Measurements from ENCODE around the gene RINL.

The RINL gene

GRCh38 chr19:38912600-38913514, 34.8 kb upstream of the RINL start:
- Mint-ChIP-seq H3K27me3 (ENCODE audit: low read depth) (no peaks in the 10 kb centered on the region), H3K9me3 (no peaks in the 10 kb centered on the region), H3K4me1 (ENCODE audit: low read depth) (peaks cover 6% of the 10 kb centered on the region), H3K4me3 (no peak overlapping the region), H3K27ac (peak overlapping the region; percentile 41), H3K36me3 (ENCODE audit: low read depth) (peaks cover 16% of the 10 kb centered on the region)
- no peak for DNase-seq (ENCODE audit: low spot score)

- no peaks in the 10 kb centered on the region for H3K27me3 Mint-ChIP-seq (ENCODE audit: low read depth)
- H3K27ac Mint-ChIP-seq, result no peak overlapping the region
- H3K4me3 Mint-ChIP-seq, result no peak overlapping the region
- H3K4me1 Mint-ChIP-seq (ENCODE audit: low read depth), result peaks cover 6% of the 10 kb centered on the region
- H3K36me3 Mint-ChIP-seq (ENCODE audit: low read depth), result peaks cover 28% of the 10 kb centered on the region
- H3K9me3 Mint-ChIP-seq, result no peaks in the 10 kb centered on the region
- DNase-seq (ENCODE audit: low spot score), result no peak
Measured at GRCh38 chr19:38911388-38912001, 33.4 kb upstream of the RINL start.

- Mint-ChIP-seq H3K9me3 (no peaks in the 10 kb centered on the region), H3K27ac (no peak overlapping the region)
Measured at GRCh38 chr19:38910488-38910887, 32.4 kb upstream of the RINL start.

GRCh38 chr19:38908911-38909310, 30.8 kb upstream of the RINL start:
- H3K27ac Mint-ChIP-seq, result no peak overlapping the region
- peaks cover 6% of the 10 kb centered on the region for H3K4me1 Mint-ChIP-seq (ENCODE audit: low read depth)
- peaks cover 38% of the 10 kb centered on the region for H3K36me3 Mint-ChIP-seq (ENCODE audit: low read depth)
- no peak for DNase-seq (ENCODE audit: low spot score)
- H3K9me3 Mint-ChIP-seq, result no peaks in the 10 kb centered on the region
- H3K27me3 Mint-ChIP-seq (ENCODE audit: low read depth), result no peaks in the 10 kb centered on the region
- no peak overlapping the region for H3K4me3 Mint-ChIP-seq

More at GRCh38 chr19:38910488-38910887, 32.4 kb upstream of the RINL start:
- DNase-seq (ENCODE audit: low spot score), result no peak
- H3K4me1 Mint-ChIP-seq (ENCODE audit: low read depth), result peaks cover 6% of the 10 kb centered on the region
- H3K27me3 Mint-ChIP-seq (ENCODE audit: low read depth), result no peaks in the 10 kb centered on the region
- no peak overlapping the region for H3K4me3 Mint-ChIP-seq
- H3K36me3 Mint-ChIP-seq (ENCODE audit: low read depth), result peaks cover 28% of the 10 kb centered on the region

- H3K36me3 Mint-ChIP-seq (ENCODE audit: low read depth), result peaks cover 40% of the 10 kb centered on the region
Measured at GRCh38 chr19:38907670-38908069, 29.6 kb upstream of the RINL start.

GRCh38 chr19:38907227-38907626, 29.2 kb upstream of the RINL start:
- Mint-ChIP-seq H3K4me3 (no peak overlapping the region), H3K4me1 (ENCODE audit: low read depth) (peaks cover 7% of the 10 kb centered on the region), H3K27me3 (ENCODE audit: low read depth) (no peaks in the 10 kb centered on the region), H3K9me3 (no peaks in the 10 kb centered on the region), H3K36me3 (ENCODE audit: low read depth) (peaks cover 40% of the 10 kb centered on the region), H3K27ac (no peak overlapping the region)
- DNase-seq (ENCODE audit: low spot score), result no peak

More at GRCh38 chr19:38907670-38908069, 29.6 kb upstream of the RINL start:
- H3K4me3 Mint-ChIP-seq, result no peak overlapping the region
- peaks cover 7% of the 10 kb centered on the region for H3K4me1 Mint-ChIP-seq (ENCODE audit: low read depth)
- no peak overlapping the region for H3K27ac Mint-ChIP-seq
- no peaks in the 10 kb centered on the region for H3K27me3 Mint-ChIP-seq (ENCODE audit: low read depth)
- no peaks in the 10 kb centered on the region for H3K9me3 Mint-ChIP-seq
- no peak for DNase-seq (ENCODE audit: low spot score)

GRCh38 chr19:38905620-38906019, 27.5 kb upstream of the RINL start:
- H3K9me3 Mint-ChIP-seq, result no peaks in the 10 kb centered on the region
- H3K4me1 Mint-ChIP-seq (ENCODE audit: low read depth), result peaks cover 12% of the 10 kb centered on the region
- H3K27ac Mint-ChIP-seq, result no peak overlapping the region
- H3K27me3 Mint-ChIP-seq (ENCODE audit: low read depth), result no peaks in the 10 kb centered on the region
- H3K36me3 Mint-ChIP-seq (ENCODE audit: low read depth), result peaks cover 43% of the 10 kb centered on the region
- H3K4me3 Mint-ChIP-seq, result no peak overlapping the region
- no peak for DNase-seq (ENCODE audit: low spot score)

GRCh38 chr19:38904581-38905539, 26.8 kb upstream of the RINL start:
- H3K27me3 Mint-ChIP-seq (ENCODE audit: low read depth), result no peaks in the 10 kb centered on the region
- H3K9me3 Mint-ChIP-seq, result no peaks in the 10 kb centered on the region
- H3K4me3 Mint-ChIP-seq, result no peak overlapping the region
- H3K4me1 Mint-ChIP-seq (ENCODE audit: low read depth), result peaks cover 12% of the 10 kb centered on the region
- H3K27ac Mint-ChIP-seq, result no peak overlapping the region
- H3K36me3 Mint-ChIP-seq (ENCODE audit: low read depth), result peaks cover 41% of the 10 kb centered on the region
- no peak for DNase-seq (ENCODE audit: low spot score)

- Mint-ChIP-seq H3K4me1 (ENCODE audit: low read depth) (peaks cover 20% of the 10 kb centered on the region), H3K9me3 (no peaks in the 10 kb centered on the region), H3K27ac (peak overlapping the region; percentile 15), H3K4me3 (peak overlapping the region; percentile 52), H3K36me3 (ENCODE audit: low read depth) (peaks cover 23% of the 10 kb centered on the region), H3K27me3 (ENCODE audit: low read depth) (no peaks in the 10 kb centered on the region)
- no peak for DNase-seq (ENCODE audit: low spot score)
Measured at GRCh38 chr19:38901683-38902082, 23.6 kb upstream of the RINL start.

- H3K9me3 Mint-ChIP-seq, result no peaks in the 10 kb centered on the region
- peak overlapping the region; percentile 100 for H3K4me3 Mint-ChIP-seq
- H3K27ac Mint-ChIP-seq, result peak overlapping the region; percentile 98
- no peaks in the 10 kb centered on the region for H3K27me3 Mint-ChIP-seq (ENCODE audit: low read depth)
- peaks cover 20% of the 10 kb centered on the region for H3K4me1 Mint-ChIP-seq (ENCODE audit: low read depth)
- peaks cover 22% of the 10 kb centered on the region for H3K36me3 Mint-ChIP-seq (ENCODE audit: low read depth)
- DNase-seq (ENCODE audit: low spot score), result no peak
Measured at GRCh38 chr19:38900743-38901190, 22.7 kb upstream of the RINL start.

GRCh38 chr19:38900202-38900629, 22.1 kb upstream of the RINL start:
- Mint-ChIP-seq H3K4me3 (peak overlapping the region; percentile 100), H3K9me3 (no peaks in the 10 kb centered on the region), H3K4me1 (ENCODE audit: low read depth) (peaks cover 20% of the 10 kb centered on the region), H3K36me3 (ENCODE audit: low read depth) (peaks cover 19% of the 10 kb centered on the region), H3K27ac (peak overlapping the region; percentile 98), H3K27me3 (ENCODE audit: low read depth) (no peaks in the 10 kb centered on the region)
- no peak for DNase-seq (ENCODE audit: low spot score)

GRCh38 chr19:38899447-38900201, 21.5 kb upstream of the RINL start, which contains the start of the genes NFKBIB and SIRT2:
TSS of gene NFKBIB (plus strand) at chr19:38899969. CDS start at chr19:38900033, 64 bp downstream.
TSS of gene SIRT2 (minus strand) at chr19:38899618. CDS start at chr19:38899521, 97 bp downstream.
- H3K27ac Mint-ChIP-seq, result peak within 1 kb of the TSS; percentile 98
- peak within 1 kb of the TSS; percentile 100 for H3K4me3 Mint-ChIP-seq
- DNase-seq (ENCODE audit: low spot score), result peak; percentile 100
- no peaks in the 10 kb centered on the region for H3K27me3 Mint-ChIP-seq (ENCODE audit: low read depth)
- no peaks in the 10 kb centered on the region for H3K9me3 Mint-ChIP-seq
- H3K4me1 Mint-ChIP-seq (ENCODE audit: low read depth), result peaks cover 23% of the 10 kb centered on the region
- H3K36me3 Mint-ChIP-seq (ENCODE audit: low read depth), result peaks cover 17% of the 10 kb centered on the region
